NB4 (cell line): ENCODE data around the gene MUTYH.
A peak's percentile ranks its signal among the peaks of the same experiment; 100 is the strongest.
"Not testable (repeated sequence)": the region's sequence is repeated elsewhere in the genome, so short reads cannot be mapped to it uniquely, and the experiment has no call there.

ENCODE experiments used
- DNase-seq: peaks from one replicate; pipeline ENCODE4 v3.0.0; 2010; ENCODE audit warnings: low read depth
- H3K4me3 ChIP-seq: one replicate; pipeline ENCODE4 v1.5.1; 2011; ENCODE audit warnings: mild to moderate bottlenecking, low read depth, low read length, moderate library complexity
- MYC ChIP-seq: IDR thresholded peaks from 2 replicates; pipeline ENCODE4 v1.6.1; 2011; ENCODE audit warnings: low read depth, low read length
- POLR2A ChIP-seq: IDR thresholded peaks from 2 replicates; pipeline ENCODE4 v1.6.1; 2011; ENCODE audit warnings: mild to moderate bottlenecking; ENCODE audit not compliant: insufficient read length; ENCODE audit errors: extremely low read depth
- TF ChIP-seq, protein P1 (sequence below): IDR thresholded peaks from 2 replicates; pipeline ENCODE4 v1.6.1; 2011; ENCODE audit warnings: low read depth, low read length
- TF ChIP-seq, protein P2 (sequence below): IDR thresholded peaks from one replicate; pipeline ENCODE4 v1.5.1; 2012; ENCODE audit warnings: low read depth, low read length

The MUTYH gene

DNA sequence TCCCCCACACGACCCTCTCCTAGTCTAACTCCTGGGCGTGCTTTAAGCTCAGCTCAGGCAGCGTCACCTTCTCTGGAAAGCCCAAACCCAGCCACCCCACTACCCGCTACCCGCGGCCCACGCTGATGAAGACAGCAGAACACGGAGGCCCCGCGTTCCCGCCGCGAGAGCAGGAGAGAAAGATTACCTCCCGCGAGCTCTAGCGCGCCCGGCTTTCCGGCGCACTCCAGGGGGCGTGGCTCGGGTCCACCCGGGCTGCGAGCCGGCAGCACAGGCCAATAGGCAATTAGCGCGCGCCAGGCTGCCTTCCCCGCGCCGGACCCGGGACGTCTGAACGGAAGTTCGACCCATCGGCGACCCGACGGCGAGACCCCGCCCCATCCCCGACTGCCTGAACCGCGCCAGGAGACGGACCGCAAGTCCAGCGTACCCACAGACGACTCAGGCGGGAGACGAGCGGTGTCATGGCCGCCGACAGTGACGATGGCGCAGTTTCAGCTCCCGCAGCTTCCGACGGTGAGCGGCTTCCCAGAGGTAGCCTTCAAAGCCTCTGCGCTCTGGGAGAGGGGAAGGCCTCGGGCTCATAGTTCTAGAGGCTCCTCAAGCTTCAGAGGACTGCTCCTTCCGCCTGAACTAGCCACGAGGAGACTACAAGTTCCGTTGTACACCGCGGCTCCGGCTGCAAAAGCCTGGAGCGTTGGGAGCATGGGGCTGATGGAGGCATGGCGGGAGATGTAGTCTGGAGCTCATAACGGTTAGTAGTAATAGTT is at the start of gene MUTYH, which contains the start of gene TOE1:
TSS of gene MUTYH (minus strand) at position 652 of the 770 bp plus-strand sequence. CDS start 5,935 bp downstream, outside the sequence.
TSS of gene TOE1 (plus strand) at position 382 of the 770 bp plus-strand sequence. CDS start at position 465, 83 bp downstream.
- peak within 1 kb of the TSS; percentile 94 for H3K4me3 ChIP-seq
- peak; percentile 98 for DNase-seq
- TF ChIP-seq POLR2A, result peak; percentile 81
- TF ChIP-seq MYC, result peak; percentile 96
- TF ChIP-seq, protein P1, sequence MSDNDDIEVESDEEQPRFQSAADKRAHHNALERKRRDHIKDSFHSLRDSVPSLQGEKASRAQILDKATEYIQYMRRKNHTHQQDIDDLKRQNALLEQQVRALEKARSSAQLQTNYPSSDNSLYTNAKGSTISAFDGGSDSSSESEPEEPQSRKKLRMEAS, result peak; percentile 85
- TF ChIP-seq, protein P2, sequence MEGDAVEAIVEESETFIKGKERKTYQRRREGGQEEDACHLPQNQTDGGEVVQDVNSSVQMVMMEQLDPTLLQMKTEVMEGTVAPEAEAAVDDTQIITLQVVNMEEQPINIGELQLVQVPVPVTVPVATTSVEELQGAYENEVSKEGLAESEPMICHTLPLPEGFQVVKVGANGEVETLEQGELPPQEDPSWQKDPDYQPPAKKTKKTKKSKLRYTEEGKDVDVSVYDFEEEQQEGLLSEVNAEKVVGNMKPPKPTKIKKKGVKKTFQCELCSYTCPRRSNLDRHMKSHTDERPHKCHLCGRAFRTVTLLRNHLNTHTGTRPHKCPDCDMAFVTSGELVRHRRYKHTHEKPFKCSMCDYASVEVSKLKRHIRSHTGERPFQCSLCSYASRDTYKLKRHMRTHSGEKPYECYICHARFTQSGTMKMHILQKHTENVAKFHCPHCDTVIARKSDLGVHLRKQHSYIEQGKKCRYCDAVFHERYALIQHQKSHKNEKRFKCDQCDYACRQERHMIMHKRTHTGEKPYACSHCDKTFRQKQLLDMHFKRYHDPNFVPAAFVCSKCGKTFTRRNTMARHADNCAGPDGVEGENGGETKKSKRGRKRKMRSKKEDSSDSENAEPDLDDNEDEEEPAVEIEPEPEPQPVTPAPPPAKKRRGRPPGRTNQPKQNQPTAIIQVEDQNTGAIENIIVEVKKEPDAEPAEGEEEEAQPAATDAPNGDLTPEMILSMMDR, result no peak

DNA sequence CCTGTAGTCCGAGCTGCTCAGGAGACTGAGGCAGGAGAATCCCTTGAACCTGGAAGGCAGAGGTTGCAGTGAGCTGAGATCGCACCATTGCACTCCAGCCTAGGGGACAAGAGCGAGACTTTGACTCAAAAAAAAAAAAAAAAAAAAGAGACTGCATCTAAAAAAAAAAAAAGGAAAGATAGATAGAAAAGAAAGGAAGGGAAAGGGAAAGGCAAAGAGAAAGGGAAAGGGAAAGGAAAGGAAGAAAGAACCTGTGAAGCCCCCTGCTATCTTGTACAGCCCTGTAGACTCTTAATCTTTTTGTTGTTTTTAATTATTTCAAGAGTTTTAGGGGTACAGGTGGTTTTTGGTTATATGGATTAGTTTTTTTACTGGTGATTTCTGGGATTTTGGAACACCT is 46.0 kb upstream of the MUTYH start:
- H3K4me3 ChIP-seq, result no peak overlapping the region
- TF ChIP-seq, protein P2, result no peak
- no peak for TF ChIP-seq MYC
- TF ChIP-seq, protein P1, result no peak
- TF ChIP-seq POLR2A, result no peak
- DNase-seq, result no peak

DNA sequence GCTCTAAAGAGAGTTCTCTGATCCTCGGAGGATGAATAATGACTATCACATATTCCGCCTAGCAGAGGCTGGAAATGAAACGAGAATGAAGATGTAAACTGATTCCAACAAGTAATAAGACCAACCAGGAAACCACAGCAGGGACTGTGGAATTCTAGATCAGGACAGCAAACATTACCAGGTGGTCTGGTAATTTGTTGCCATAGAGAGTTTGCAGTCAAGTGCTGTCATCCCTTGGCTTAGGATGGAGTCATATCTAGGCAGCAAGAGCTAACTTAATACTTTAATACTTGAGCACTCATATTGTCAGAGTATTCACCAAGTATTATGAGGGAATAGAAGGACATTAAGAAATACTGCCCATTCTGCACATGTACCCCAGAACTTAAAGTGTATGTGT is 45.1 kb upstream of the MUTYH start:
- no peak overlapping the region for H3K4me3 ChIP-seq
- DNase-seq, result no peak
- TF ChIP-seq, protein P2, result no peak
- no peak for TF ChIP-seq MYC

DNA sequence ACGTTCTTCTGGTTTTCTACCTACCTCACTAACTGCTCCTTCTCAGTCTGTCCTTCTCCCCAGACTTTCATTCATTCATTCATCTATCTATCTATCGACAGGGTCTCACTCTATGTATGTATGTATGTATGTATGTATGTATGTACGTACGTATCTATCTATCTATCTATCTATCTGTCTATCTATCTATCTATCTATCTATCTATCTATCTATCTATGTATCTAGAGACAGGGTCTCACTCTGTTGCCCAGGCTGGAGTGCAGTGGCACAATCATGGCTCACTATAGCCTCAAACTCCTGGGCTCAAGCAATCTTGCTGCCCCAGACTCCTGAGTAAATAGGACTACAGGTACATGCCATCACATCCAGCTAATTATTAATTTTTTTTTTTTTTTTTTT is 44.0 kb upstream of the MUTYH start:
- DNase-seq, H3K4me3 ChIP-seq: not testable (repeated sequence)

DNA sequence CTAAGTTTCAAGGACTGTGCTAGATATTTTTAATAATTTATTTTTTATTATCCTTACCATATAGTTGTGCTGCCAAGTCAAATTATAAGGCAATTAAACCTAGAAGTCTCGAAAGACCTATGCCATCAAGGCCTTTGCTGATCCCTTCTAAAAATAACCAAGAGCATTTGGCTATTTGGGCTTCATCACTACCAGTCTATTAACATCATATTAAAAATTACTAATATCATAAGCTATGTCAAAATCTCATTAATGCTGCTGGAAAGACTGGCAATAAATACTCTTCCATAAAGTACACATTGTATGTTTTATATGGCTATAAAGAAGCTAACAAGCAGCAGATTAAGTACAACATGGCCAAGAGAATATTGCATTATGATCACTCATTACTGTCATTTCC is 43.0 kb upstream of the MUTYH start:
- H3K4me3 ChIP-seq, result no peak overlapping the region
- DNase-seq, result no peak
- TF ChIP-seq POLR2A (no peak), MYC (no peak)
- TF ChIP-seq, protein P1, result no peak
- TF ChIP-seq, protein P2, result no peak

DNA sequence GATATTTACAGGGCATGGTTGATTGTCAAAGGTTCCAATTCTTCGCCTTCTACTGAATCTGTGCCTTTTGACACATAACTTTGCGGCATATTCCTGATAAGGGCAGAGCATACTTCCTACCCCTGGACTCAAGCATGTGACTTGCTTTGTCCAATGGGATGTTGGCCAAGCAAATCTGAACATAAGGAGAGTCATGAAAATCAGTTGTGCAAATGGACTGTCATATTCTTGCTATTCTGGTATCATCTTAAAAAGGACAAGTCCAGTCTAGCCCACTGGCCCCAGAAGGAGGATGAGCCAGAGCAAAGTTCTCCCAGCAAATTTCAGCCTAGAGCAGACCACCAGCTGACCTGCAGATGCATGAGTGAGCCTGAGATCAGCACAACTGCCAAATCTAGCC is 41.0 kb upstream of the MUTYH start:
- no peak for DNase-seq
- TF ChIP-seq, protein P1, result no peak
- TF ChIP-seq POLR2A, result no peak
- TF ChIP-seq MYC, result no peak
- TF ChIP-seq, protein P2, result no peak
- H3K4me3 ChIP-seq, result no peak overlapping the region
